ENCODE results near the gene NAA50.

DNA sequence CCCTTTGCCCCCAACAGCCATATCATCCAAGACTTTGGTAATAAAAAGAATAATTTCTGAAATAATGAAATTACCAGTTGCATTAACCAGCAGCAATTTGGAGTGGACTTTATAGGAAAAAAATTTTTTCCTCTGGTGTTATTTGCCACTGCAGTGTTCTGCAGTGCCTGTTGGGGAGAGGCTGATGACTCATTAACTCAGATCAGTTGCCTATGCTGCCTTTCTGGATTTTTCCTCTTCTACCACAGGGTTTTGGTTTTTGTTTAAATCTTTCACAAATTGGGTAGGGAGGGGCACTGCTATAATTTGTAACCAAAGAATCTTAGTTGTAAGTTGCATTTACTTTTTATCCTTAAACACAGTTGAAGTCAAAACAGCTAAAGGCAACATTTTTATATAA lies 23.5 kb upstream of the NAA50 start:
- TF ChIP-seq, protein P1, sequence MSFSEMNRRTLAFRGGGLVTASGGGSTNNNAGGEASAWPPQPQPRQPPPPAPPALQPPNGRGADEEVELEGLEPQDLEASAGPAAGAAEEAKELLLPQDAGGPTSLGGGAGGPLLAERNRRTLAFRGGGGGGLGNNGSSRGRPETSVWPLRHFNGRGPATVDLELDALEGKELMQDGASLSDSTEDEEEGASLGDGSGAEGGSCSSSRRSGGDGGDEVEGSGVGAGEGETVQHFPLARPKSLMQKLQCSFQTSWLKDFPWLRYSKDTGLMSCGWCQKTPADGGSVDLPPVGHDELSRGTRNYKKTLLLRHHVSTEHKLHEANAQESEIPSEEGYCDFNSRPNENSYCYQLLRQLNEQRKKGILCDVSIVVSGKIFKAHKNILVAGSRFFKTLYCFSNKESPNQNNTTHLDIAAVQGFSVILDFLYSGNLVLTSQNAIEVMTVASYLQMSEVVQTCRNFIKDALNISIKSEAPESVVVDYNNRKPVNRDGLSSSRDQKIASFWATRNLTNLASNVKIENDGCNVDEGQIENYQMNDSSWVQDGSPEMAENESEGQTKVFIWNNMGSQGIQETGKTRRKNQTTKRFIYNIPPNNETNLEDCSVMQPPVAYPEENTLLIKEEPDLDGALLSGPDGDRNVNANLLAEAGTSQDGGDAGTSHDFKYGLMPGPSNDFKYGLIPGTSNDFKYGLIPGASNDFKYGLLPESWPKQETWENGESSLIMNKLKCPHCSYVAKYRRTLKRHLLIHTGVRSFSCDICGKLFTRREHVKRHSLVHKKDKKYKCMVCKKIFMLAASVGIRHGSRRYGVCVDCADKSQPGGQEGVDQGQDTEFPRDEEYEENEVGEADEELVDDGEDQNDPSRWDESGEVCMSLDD (tag by site-specific recombination; IDR thresholded peaks at IDR 0.05) = no peak
- TF ChIP-seq, protein P2, sequence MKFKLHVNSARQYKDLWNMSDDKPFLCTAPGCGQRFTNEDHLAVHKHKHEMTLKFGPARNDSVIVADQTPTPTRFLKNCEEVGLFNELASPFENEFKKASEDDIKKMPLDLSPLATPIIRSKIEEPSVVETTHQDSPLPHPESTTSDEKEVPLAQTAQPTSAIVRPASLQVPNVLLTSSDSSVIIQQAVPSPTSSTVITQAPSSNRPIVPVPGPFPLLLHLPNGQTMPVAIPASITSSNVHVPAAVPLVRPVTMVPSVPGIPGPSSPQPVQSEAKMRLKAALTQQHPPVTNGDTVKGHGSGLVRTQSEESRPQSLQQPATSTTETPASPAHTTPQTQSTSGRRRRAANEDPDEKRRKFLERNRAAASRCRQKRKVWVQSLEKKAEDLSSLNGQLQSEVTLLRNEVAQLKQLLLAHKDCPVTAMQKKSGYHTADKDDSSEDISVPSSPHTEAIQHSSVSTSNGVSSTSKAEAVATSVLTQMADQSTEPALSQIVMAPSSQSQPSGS (tag by site-specific recombination; IDR thresholded peaks at IDR 0.05; ENCODE audit: low read depth) = no peak
